Stimulated activated CD4-positive, alpha-beta T cell treated with anti-CD3 and anti-CD28 coated beads, Interleukin-2, amount 100 ng/mL, for 24 hours (primary cell): ENCODE results near the gene RASGRP4.
A peak's percentile ranks its signal among the peaks of the same experiment; 100 is the strongest.

ENCODE experiments used
- DNase-seq, 2 donors: peaks; one replicate each; pipeline ENCODE4 v3.0.0-alpha.2; 2020

The RASGRP4 gene

GRCh38 chr19:38444026-38444425, 18.0 kb upstream of the RASGRP4 start:
- no peak for DNase-seq

GRCh38 chr19:38443458-38443999, 17.5 kb upstream of the RASGRP4 start:
- DNase-seq, result no peak

DNA sequence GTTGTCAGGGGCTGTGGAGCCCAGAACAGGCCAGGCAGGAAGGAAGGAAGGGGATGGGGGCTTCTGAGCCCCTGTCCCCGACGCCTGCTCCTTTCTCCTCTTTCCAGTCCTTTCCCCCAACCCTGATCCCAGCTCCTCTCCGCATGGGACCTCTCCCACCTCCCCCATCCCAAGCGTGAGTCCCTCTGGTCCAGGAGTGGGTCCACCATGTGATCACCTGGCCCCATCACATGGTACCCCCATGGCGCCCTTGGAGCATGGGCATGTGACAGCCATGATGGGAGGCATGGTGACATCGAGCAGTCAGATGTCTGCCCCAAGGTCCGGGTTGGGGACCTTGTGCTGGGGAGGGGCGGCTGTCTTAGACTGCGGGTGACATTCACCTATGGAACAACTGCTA, 16.7 kb upstream of the RASGRP4 start:
- no peak for DNase-seq

GRCh38 chr19:38441657-38442348, 15.8 kb upstream of the RASGRP4 start:
- DNase-seq, result no peak

- DNase-seq, result no peak
Observed at GRCh38 chr19:38440592-38440991, 14.6 kb upstream of the RASGRP4 start.

GRCh38 chr19:38437917-38438316, 11.9 kb upstream of the RASGRP4 start:
- no peak for DNase-seq

DNA sequence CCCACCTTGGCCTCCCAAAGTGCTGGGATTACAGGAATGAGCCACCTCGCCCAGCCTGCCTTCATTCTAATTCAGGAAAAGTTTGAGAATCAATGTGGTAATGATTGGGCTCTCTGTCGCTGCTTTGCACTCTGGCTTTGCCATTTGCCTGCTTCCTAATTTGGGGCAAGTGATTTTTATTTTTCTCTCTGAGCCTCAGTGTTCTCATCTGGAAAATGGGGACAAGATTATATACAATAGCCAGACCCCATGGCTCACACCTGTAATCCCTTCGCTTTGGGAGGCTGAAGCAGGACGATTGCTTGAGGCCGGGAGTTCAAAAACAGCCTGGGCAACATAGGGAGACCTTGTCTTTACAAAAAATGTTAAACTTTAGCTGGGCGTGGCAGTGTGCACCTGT, 11.3 kb upstream of the RASGRP4 start:
- no peak for DNase-seq

- DNase-seq, result no peak
Observed at GRCh38 chr19:38434549-38435051, 8.6 kb upstream of the RASGRP4 start.

GRCh38 chr19:38433268-38433733, 7.3 kb upstream of the RASGRP4 start, which contains the start of gene RYR1:
Gene RYR1, plus strand, starts transcription at chr19:38433691. Its CDS starts 139 bp downstream, at chr19:38433830.
- DNase-seq, result peak; percentile 69 to 79

DNA sequence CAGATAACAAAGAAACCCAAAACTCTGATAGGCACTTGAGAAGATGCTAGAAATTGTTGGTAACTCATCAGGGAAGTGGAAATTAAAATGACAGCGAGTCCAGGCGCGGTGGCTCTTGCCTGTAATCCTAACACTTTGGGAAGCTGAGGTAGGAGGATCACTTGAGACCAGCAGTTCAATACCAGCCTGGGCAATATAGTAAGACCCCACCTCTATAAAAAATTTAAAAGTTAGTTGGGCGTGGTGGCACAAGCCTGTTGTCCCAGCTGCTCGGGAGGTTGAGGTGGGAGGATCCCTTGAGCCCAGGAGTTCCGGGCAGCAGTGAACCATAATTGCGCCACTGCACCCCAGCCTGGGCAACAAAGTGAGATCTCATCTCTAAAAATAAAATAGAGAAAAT, 4.9 kb upstream of the RASGRP4 start:
- DNase-seq, result no peak

DNA sequence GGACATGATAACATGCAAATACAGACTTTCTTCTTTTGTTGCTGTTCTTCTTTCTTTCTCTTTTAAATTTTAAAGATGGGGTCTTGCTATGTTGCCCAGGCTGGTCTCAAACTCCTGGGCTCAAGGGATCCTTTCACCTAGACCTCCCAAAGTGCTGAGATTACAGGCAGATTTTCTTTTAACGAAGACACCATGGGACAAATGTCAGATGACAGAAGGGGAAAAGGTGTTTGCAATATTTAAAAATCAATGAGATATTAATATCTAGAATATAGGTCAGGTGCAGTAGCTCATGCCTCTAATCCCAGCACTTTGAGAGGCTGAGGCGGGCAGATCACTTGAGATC, 3.8 kb upstream of the RASGRP4 start:
- no peak for DNase-seq

GRCh38 chr19:38429055-38429810, 3.2 kb upstream of the RASGRP4 start:
- peak; percentile 43 to 47 for DNase-seq

- DNase-seq, result peak; percentile 60 to 65
Observed at GRCh38 chr19:38427035-38427677, 1.1 kb upstream of the RASGRP4 start.

GRCh38 chr19:38425222-38425809, 703 bp downstream of the RASGRP4 start:
- no peak for DNase-seq

- DNase-seq, result no peak
Observed at GRCh38 chr19:38424272-38424671, 1.7 kb downstream of the RASGRP4 start.

GRCh38 chr19:38422438-38422837, 3.6 kb downstream of the RASGRP4 start:
- DNase-seq, result no peak

DNA sequence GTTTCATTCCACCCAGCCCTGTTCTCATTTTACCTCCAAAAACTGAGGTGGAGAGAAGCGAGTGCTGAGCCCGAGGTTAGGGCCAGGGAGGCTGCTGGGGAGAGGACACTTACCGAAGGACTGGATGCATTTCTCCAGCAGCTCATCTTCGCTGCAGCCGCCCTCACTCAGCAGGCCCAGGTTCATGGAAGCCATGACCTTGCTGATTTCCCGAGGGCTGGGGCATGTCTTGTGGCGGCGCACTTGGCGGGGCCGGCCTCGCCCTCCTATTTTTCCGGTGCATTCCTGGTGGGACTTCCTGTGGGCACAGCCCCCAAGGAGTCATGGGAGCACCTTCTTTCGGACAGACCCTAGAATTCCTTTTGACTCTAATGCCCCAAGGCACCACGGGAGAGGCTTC, 4.2 kb downstream of the RASGRP4 start:
- no peak for DNase-seq

GRCh38 chr19:38420935-38421334, 5.1 kb downstream of the RASGRP4 start:
- DNase-seq, result no peak

GRCh38 chr19:38417544-38418506, 8.2 kb downstream of the RASGRP4 start:
- DNase-seq, result peak; percentile 64 to 75

GRCh38 chr19:38417146-38417543, 8.9 kb downstream of the RASGRP4 start:
- no peak for DNase-seq

DNA sequence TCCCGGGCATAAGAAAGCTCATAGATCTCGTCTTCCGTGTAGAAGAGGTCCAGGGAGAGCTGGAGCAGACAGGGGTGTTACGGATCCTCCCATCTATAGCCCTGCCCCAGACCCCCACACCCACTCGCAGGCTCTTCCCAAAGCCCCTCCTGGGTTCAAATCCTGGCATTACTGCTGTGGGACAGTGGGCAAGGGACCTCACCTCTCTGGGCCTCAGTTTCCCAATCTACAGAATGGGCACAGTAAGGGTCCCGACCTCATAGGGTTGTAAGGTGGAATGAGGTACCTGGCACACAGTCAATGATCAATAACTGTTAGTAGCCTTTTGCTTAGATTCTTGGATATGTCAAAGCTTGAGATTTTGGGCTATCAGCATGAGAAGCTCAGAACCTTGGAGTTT, 12.6 kb downstream of the RASGRP4 start:
- DNase-seq, result no peak

DNA sequence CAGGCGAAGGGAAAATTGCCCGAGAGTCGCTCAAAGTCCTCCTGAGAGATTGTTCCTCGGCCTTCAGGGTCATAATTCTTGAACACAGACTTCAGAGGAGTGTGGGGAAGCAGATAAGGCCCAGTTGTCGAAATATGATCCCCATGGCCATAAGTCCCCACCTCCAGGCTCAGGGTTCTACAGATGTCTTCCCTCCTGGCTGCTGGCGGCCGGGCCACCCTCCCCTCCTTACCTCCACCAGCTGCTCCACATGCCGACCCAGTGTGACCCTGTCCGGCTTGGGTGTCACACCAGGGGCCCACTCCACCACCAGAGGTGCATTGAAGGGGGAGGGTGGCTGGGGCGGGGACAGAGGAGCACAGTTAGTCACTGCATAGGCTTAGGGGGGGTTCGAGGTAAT, 13.1 kb downstream of the RASGRP4 start:
- DNase-seq, result no peak
